GM15510 (cell line): Measurements from ENCODE around the gene NNAT.

ENCODE experiments used
- POLR2A ChIP-seq: IDR thresholded peaks from 3 replicates; pipeline ENCODE4 v1.6.1; 2011; ENCODE audit warnings: borderline replicate concordance; ENCODE audit not compliant: insufficient read length; ENCODE audit errors: extremely low read depth

Gene NNAT

DNA sequence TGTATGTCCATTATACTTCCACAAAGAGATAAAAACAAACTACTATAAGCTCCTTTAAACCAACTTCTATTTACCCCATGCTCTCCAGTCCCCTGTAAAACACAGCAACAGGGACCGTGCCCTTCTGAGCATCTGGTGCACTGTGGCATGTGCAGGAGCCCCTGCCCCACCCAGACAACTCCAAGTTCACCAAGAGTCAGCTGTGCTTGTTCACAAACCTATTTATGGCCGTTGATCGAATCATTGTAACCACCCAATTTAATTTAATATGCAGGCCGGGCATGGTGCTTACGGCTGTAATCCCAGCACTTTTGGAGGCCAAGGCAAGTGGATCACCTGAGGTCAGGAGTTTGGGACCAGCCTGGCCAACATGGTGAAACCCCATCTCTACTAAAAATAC lies 20.3 kb downstream of the NNAT start:
- no peak for TF ChIP-seq POLR2A

DNA sequence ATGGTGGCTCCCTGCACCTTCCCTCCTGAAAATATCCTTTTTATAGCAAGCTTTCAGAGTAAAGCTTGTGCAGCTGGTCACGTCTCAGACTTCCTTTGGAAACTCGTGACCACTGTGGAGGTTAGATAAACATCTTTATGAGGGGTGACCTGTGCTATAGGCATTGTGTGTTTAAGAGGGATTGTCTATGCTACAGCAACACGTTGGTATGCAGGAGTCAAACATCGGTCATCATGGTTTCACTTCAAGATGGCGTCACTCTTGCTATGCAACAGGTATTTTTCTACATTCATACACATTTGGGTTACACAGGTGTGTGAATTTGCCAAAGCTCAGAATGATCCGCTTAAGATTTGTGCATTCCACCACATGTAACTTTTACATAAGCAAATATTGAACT lies 21.2 kb downstream of the NNAT start:
- no peak for TF ChIP-seq POLR2A

GRCh38 chr20:37543828-37544227 lies 22.8 kb downstream of the NNAT start:
- no peak for TF ChIP-seq POLR2A

DNA sequence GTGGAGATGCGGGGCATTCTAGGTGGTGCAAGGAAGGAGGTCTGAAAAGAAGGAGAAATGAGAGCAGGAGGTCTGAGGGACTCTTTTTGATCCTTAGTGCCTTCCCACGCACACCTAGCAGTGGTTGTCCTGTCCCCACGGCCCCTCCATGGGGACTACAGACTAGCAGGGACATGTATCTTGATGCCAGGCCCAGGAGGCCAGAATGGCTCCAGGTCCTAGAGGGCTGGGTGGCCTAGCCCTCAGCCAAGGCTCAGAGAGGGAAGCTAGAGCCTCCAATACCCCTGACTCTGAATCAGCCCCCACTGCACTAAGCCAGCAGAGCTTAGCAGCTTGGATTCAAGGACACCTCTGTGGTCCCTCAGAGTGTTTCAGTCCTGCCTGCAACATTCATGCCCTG lies 23.3 kb downstream of the NNAT start:
- TF ChIP-seq POLR2A: no peak

- no peak for TF ChIP-seq POLR2A
Measured at GRCh38 chr20:37545516-37545915, 24.5 kb downstream of the NNAT start.

- TF ChIP-seq POLR2A: no peak
Measured at GRCh38 chr20:37547912-37548311, 26.9 kb downstream of the NNAT start.

DNA sequence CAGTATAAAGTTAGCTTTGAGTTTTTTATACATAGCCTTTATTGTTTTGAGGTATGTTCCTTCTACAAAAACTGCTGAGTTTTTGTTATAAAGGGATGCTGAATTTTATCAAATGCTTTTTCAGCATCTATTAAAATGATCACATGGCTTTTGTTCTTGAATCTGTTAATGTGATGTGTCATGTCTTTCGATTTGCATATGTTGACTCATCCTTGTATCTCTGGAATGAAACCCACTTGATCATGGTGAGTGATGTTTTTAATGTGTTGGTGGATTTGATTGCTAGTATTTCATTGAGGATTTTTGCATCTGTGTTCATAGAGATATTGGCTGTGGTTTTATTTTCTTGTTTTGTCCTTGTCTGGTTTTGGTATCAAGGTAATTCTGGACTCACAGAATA lies 31.4 kb downstream of the NNAT start:
- no peak for TF ChIP-seq POLR2A

DNA sequence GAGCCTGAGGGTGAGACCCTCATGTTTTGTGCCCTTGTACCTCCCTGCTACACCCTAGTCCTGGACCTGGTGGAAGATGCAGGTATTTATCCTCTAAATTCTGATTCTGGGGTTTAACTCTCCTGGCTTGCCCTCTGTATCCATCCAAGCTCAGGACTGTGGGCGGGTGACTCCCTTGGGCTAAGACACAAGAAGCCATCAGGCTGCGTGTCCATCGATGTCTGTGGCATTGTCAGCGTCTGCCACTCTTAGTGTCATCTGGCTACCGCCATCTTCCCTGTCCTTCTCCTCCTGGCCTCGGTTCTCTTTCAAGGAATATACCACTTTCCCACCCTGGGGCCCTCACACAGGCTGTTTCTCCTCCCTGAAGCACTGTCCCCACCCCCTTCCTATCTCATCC lies 35.5 kb downstream of the NNAT start:
- TF ChIP-seq POLR2A: no peak

DNA sequence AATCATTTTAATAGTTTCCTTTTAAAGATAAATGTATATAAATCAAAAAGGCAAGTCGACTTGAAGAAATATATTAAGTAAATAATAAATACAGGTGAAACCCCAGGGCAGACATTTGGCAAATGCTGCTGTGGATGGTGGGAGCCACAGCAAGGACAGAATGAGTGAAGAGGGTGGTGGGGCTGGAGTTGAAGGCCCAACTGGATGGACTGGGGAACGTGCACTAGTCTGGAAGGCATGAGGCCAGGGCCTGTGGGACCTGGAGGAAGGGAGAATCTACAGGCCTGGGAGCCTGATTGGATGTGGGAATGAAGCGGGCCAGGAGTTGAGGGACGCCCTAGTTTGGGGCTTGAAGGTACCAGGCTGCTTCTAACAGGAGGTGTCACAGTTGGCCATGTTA lies 37.3 kb downstream of the NNAT start:
- TF ChIP-seq POLR2A: no peak

DNA sequence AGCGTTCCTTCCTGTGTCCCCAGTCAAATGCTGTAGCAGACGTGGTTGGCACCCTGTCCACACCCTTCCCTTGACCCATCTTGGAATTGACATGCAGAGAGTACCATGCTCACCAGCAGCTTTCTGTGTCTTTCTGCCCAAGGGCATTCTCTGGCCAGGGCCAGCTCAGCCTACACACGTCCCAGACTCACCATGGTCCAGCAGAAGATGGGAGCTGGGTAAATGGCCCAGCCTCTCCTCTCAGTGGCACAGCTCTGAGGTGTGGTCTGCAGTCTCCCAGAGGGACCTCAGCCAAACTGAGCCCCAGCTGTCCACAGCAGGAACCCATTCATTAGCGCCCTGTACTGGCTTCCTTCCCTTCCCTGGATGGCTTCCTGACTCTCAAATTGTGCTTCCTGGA lies 37.7 kb downstream of the NNAT start:
- no peak for TF ChIP-seq POLR2A

DNA sequence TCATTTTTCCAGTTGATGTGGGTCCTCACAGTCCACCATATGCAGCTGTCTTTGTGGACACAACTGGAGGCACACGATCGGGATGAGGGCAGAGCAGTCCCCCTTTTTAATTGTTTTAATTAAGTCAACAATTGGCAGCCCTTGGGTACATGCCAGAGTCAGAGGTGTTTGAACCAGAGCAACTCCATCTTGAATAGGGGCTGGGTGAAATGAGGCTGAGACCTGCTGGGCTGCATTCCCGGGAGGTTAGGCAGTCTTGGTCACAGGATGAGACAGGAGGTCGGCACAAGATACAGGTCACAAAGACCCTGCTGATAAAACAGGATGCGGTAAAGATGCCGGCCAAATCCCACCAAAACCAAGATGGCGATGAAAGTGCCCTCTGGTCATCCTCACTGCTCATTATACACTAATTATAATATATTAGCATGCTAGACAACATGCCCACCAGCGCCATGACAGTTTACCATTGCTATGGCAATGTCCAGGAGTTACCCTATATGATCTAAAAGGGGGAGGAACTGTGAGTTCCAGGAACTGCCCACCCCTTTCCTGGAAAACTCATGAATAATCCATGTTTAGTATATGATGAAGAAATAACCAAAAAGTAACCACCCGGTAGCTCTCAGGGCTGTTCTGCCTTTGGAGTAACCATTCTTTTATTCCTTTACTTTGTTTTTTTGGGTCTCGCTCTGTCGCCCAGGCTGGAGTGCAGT lies 38.4 kb downstream of the NNAT start:
- TF ChIP-seq POLR2A: no peak

DNA sequence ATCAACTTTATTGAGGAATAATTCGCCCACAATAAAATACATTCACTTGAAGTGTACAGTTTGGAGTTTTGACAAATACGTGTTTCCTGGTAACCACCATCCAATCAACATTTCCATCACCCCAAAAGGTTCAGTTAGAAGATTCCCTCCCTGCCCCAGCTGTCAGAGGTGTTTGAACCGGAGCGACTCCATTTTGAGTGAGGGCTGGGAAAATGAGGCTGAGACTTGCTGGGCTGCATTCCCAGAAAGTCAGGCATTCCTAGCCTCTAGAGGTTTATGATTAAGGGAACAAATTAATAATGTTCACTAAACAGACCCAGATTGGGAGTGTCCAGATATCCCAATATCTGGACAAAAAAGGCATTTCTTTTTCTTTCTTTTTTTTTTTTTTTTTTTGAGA lies 39.6 kb downstream of the NNAT start:
- no peak for TF ChIP-seq POLR2A

DNA sequence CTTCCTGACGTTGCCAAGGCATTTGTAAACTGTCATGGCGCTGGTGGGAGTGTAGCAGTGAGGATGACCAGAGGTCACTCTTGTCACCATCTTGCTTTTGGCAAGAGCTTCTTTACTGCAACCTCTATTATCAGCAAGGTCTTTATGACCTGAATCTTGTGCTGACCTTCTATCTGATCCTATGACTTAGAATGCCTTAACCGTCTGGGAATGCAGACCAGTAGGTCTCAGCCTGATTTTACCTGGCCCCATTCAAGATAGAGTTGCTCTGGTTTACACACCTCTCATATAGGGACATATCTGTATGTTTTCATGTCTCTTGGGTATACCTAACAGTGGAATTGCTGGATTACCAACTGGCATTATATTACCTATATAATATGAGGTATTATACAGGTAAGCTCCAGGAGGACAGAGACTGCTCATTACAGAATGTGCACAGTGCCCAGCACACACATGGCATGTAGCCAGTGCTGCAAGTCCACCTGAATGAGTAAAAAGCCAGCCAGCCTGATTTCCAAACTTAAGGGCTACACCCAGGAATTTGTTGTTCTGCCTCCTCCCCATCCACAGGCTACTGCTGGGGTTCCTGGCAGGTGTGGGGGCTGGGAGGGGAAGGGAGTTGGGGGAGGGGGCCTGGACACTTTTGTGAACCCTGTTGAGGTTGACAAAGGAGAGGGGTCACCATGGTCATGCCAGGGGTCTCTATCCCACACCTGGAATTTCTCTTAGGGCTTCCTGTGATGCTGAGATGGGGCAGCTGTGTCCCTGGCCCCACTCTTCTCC lies 41.8 kb downstream of the NNAT start:
- no peak for TF ChIP-seq POLR2A

DNA sequence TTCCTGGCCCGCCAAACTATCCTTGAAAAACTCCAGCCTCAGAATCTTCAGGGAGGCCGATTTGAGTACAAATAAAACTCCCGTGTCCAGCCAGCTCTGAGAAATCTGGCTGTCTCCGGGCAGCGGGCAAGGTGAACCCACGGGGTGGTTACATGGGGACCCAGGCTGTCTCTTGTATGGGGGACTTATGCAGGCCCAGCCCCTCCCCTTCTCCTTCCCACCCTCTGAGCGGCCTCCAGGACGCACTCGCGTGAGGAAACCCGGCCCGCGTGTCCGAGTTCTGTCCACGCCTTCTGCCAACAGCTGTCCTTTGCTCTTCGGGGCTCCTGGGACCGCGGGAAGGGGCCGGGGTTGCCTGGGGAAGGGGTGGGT lies 43.0 kb downstream of the NNAT start:
- no peak for TF ChIP-seq POLR2A

- TF ChIP-seq POLR2A: no peak
Measured at GRCh38 chr20:37564388-37565133, 43.5 kb downstream of the NNAT start.
